A549 (cell line): ENCODE data around the gene HOXA4. TPM values are rescaled to one million over a fixed set of nuclear protein-coding genes. Genes with fewer than 3 reads are reported as not detected.

Source experiments
- ATOH8 ChIP-seq: fragments of 250-450 bp; sonication (Bioruptor Pico); IDR thresholded peaks from 2 replicates; pipeline ENCODE4 v1.5.0; 2020; ENCODE audit warnings: low read depth, mild to moderate bottlenecking, moderate library complexity
- CBX2 ChIP-seq: fragments of 200-600 bp; sonication (generic); IDR thresholded peaks from 2 replicates; pipeline ENCODE4 v1.6.1; 2016; ENCODE audit warnings: low read depth, mild to moderate bottlenecking, borderline replicate concordance
- CBX8 ChIP-seq: fragments of 200-600 bp; sonication (generic); IDR thresholded peaks from 2 replicates; pipeline ENCODE4 v1.6.1; 2016
- CHD2 ChIP-seq: fragments of 150-350 bp; IDR thresholded peaks from 2 replicates; pipeline ENCODE4 v1.6.1; 2014; ENCODE audit warnings: low read length; ENCODE audit not compliant: partially characterized antibody
- EHF ChIP-seq: fragments of 250-450 bp; sonication (Bioruptor Pico); IDR thresholded peaks from 2 replicates; pipeline ENCODE4 v1.5.0; 2020; ENCODE audit warnings: mild to moderate bottlenecking
- ELK1 ChIP-seq: fragments of 150-350 bp; IDR thresholded peaks from 2 replicates; pipeline ENCODE4 v1.6.1; 2014; ENCODE audit warnings: low read depth, mild to moderate bottlenecking, low read length
- FOSB ChIP-seq: fragments of 250-450 bp; sonication (Bioruptor Pico); IDR thresholded peaks from 2 replicates; pipeline ENCODE4 v1.5.0; 2020; ENCODE audit warnings: mild to moderate bottlenecking, moderate library complexity
- FOXS1 ChIP-seq: fragments of 250-450 bp; sonication (Bioruptor Pico); IDR thresholded peaks from 2 replicates; pipeline ENCODE4 v1.5.0; 2020; ENCODE audit warnings: mild to moderate bottlenecking, moderate library complexity
- GATA3 ChIP-seq: IDR thresholded peaks from 2 replicates; pipeline ENCODE4 v1.6.1; 2012; ENCODE audit warnings: borderline replicate concordance
- HDAC2 ChIP-seq: fragments of 200-600 bp; sonication (generic); IDR thresholded peaks from 2 replicates; pipeline ENCODE4 v1.6.1; 2016
- HOXB13 ChIP-seq: fragments of 250-450 bp; sonication (Bioruptor Pico); IDR thresholded peaks from 2 replicates; pipeline ENCODE4 v1.5.0; 2020; ENCODE audit warnings: low read depth, mild to moderate bottlenecking, moderate library complexity
- JUN ChIP-seq, 2 experiments: fragments of >200 bp; sonication (Bioruptor Twin); formaldehyde crosslinking; IDR thresholded peaks; 2 replicates in 1 of 2; 3 replicates in 1 of 2; pipeline ENCODE4 v1.6.1; 2016 to 2017
- JUNB ChIP-seq: fragments of >200 bp; sonication (Bioruptor Twin); formaldehyde crosslinking; IDR thresholded peaks from 2 replicates; pipeline ENCODE4 v1.6.1; 2016
- KDM1A ChIP-seq: fragments of 200-600 bp; sonication (generic); IDR thresholded peaks from 2 replicates; pipeline ENCODE4 v1.6.1; 2016; ENCODE audit warnings: low read depth, mild to moderate bottlenecking
- KDM5A ChIP-seq: fragments of 200-600 bp; sonication (generic); IDR thresholded peaks from 2 replicates; pipeline ENCODE4 v1.6.1; 2016; ENCODE audit warnings: antibody characterized with exemption, mild to moderate bottlenecking
- MYC ChIP-seq: IDR thresholded peaks from 2 replicates; pipeline ENCODE4 v1.6.1; 2012; ENCODE audit warnings: mild to moderate bottlenecking, inconsistent platforms, low read length, improper control_type of control experiment, borderline replicate concordance
- NFE2L2 ChIP-seq: fragments of 150-350 bp; conservative IDR thresholded peaks from 2 replicates; pipeline ENCODE4 v1.6.1; 2014; ENCODE audit warnings: low read length
- NPAS2 ChIP-seq: fragments of 250-450 bp; sonication (Bioruptor Pico); IDR thresholded peaks from 2 replicates; pipeline ENCODE4 v1.8.0; 2022; ENCODE audit warnings: mild to moderate bottlenecking, moderate library complexity, borderline replicate concordance
- NR3C1 ChIP-seq: fragments of >200 bp; sonication (Bioruptor Twin); formaldehyde crosslinking; IDR thresholded peaks from 3 replicates; pipeline ENCODE4 v1.6.1; 2017
- PBX3 ChIP-seq: IDR thresholded peaks from 2 replicates; pipeline ENCODE4 v1.6.1; 2012
- PHF8 ChIP-seq: fragments of 200-600 bp; sonication (generic); IDR thresholded peaks from 2 replicates; pipeline ENCODE4 v1.6.1; 2016; ENCODE audit warnings: low read depth, mild to moderate bottlenecking, antibody characterized with exemption, moderate library complexity, borderline replicate concordance
- RARB ChIP-seq: fragments of 250-450 bp; sonication (Bioruptor Pico); IDR thresholded peaks from 2 replicates; pipeline ENCODE4 v1.8.0; 2021; ENCODE audit warnings: mild to moderate bottlenecking, moderate library complexity
- RCOR1 ChIP-seq: fragments of 150-350 bp; IDR thresholded peaks from 2 replicates; pipeline ENCODE4 v1.6.1; 2014; ENCODE audit warnings: antibody characterized with exemption, low read length, low read depth
- RFX5 ChIP-seq: fragments of 450-650 bp; IDR thresholded peaks from 2 replicates; pipeline ENCODE4 v1.7.1; 2014; ENCODE audit warnings: antibody characterized with exemption, mild to moderate bottlenecking, moderate library complexity
- SREBF2 ChIP-seq: fragments of 450-650 bp; IDR thresholded peaks from 2 replicates; pipeline ENCODE4 v1.6.1; 2014; ENCODE audit warnings: mild to moderate bottlenecking, moderate library complexity
- ZFP36 ChIP-seq: fragments of 450-650 bp; IDR thresholded peaks from 2 replicates; pipeline ENCODE4 v1.6.1; 2014; ENCODE audit warnings: borderline replicate concordance; ENCODE audit not compliant: partially characterized antibody
- ZNF302 ChIP-seq: fragments of 250-450 bp; sonication (Bioruptor Pico); IDR thresholded peaks from 2 replicates; pipeline ENCODE4 v1.9.0; 2021; ENCODE audit warnings: inconsistent platforms, mild to moderate bottlenecking, moderate library complexity
- polyA plus RNA-seq, 4 experiments: library from polyadenylated mRNA; depleted of rRNA in 3 of 4; stranded (reverse); fragments of >200 nt; fragmentation: RNase III in 1 of 4; extraction: RNeasy Plus Mini Kit Qiagen cat#74134 plus additional on column Dnase treatment in 1 of 4; gene quantifications; 2 replicates in 3 of 4; 3 replicates in 1 of 4; pipeline ENCODE4 v1.2.3, GENCODE V29; 2011 to 2017
- TF ChIP-seq, protein P1 (sequence below): fragments of >200 bp; sonication (Bioruptor Twin); formaldehyde crosslinking; IDR thresholded peaks from 2 replicates; pipeline ENCODE4 v1.6.1; 2016

Gene HOXA4
- polyA plus RNA-seq, 2 of the 4 experiments (the other 2 are of a cell fraction), result 2.1 to 2.6 TPM

GRCh38 chr7:27095897-27096767, 34.4 kb downstream of the HOXA4 start, which contains the start of gene HOXA1 (continued):
- TF ChIP-seq ZNF302 (CRISPR knock-in tag) (no peak), CHD2 (no peak), KDM5A (0 out of 2 replicates have a peak, but pooled peaks have one; percentile 27), MYC (no peak), JUN (IDR thresholded peaks at IDR 0.05) (peak; percentile 63 to 72; a peak in 3 of 5 replicates), EHF (CRISPR knock-in tag) (no peak), ELK1 (no peak), CBX2 (no peak), ATOH8 (no peak), SREBF2 (no peak), PHF8 (peak; percentile 50; the same call in 1 of the 2 replicates), CBX8 (no peak), RFX5 (no peak), RCOR1 (no peak), NR3C1 (no peak), PBX3 (no peak), JUNB (no peak), RARB (CRISPR knock-in tag) (no peak), GATA3 (no peak), NPAS2 (CRISPR knock-in tag) (no peak), FOSB (no peak), KDM1A (no peak), FOXS1 (no peak), HOXB13 (no peak), HDAC2 (no peak; the same call in 1 of the 2 replicates), NFE2L2 (no peak), ZFP36 (no peak)
- TF ChIP-seq, protein P1, sequence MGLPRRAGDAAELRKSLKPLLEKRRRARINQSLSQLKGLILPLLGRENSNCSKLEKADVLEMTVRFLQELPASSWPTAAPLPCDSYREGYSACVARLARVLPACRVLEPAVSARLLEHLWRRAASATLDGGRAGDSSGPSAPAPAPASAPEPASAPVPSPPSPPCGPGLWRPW, result no peak
